SU-DHL-6 (cell line): ENCODE data around the gene ANAPC2.

Experiments used
- H2AFZ ChIP-seq: fragments of 200-600 bp; sonication (generic); 2 replicates; pipeline ENCODE4 v1.6.1; 2014; ENCODE audit warnings: low read depth, mild to moderate bottlenecking, moderate library complexity, mixed read lengths, antibody characterized with exemption, low read length; ENCODE audit not compliant: severe bottlenecking
- H3F3A ChIP-seq: fragments of 200-600 bp; shearing (Covaris generic); 2 replicates; pipeline ENCODE4 v1.6.0; 2016; ENCODE audit warnings: antibody characterized with exemption, mild to moderate bottlenecking; ENCODE audit not compliant: insufficient read depth
- H3K27ac ChIP-seq: fragments of 200-600 bp; sonication (generic); 2 replicates; pipeline ENCODE4 v1.5.1; 2016; ENCODE audit warnings: low read depth, mild to moderate bottlenecking, low read length, moderate library complexity, mixed read lengths
- H3K27me3 ChIP-seq: fragments of 200-600 bp; sonication (generic), shearing (Covaris generic); 2 replicates; pipeline ENCODE4 v1.6.0; 2014; ENCODE audit warnings: mild to moderate bottlenecking, low read length
- H3K36me3 ChIP-seq: fragments of 200-600 bp; sonication (generic); 2 replicates; pipeline ENCODE4 v1.6.1; 2014; ENCODE audit warnings: mild to moderate bottlenecking, low read length, mixed read lengths
- H3K4me2 ChIP-seq: fragments of 300-600, 200-600 bp; shearing (Covaris generic), sonication (generic); 2 replicates; pipeline ENCODE4 v1.6.0; 2014; ENCODE audit warnings: low read length, low read depth, mild to moderate bottlenecking; ENCODE audit not compliant: poor library complexity, severe bottlenecking
- H3K4me3 ChIP-seq: fragments of 200-600 bp; sonication (generic); 2 replicates; pipeline ENCODE4 v1.5.1; 2014; ENCODE audit warnings: antibody characterized with exemption, low read length, mild to moderate bottlenecking, mixed read lengths; ENCODE audit not compliant: insufficient read depth, poor library complexity, severe bottlenecking
- H3K79me2 ChIP-seq: fragments of 200-600 bp; sonication (generic); 2 replicates; pipeline ENCODE4 v1.6.1; 2014; ENCODE audit warnings: mild to moderate bottlenecking, low read length, moderate library complexity; ENCODE audit not compliant: insufficient read depth
- H3K9ac ChIP-seq: fragments of 200-600 bp; sonication (generic); 2 replicates; pipeline ENCODE4 v1.7.0; 2014; ENCODE audit warnings: mild to moderate bottlenecking, low read length
- H3K9me2 ChIP-seq: fragments of 200-600 bp; sonication (generic); replicated peaks from 2 replicates; pipeline ENCODE4 v1.6.1; 2014; ENCODE audit warnings: low read length; ENCODE audit not compliant: insufficient read depth
- H3K9me3 ChIP-seq: fragments of 200-600 bp; sonication (generic); 2 replicates; pipeline ENCODE4 v1.6.1; 2014; ENCODE audit warnings: low read length, mixed read lengths; ENCODE audit not compliant: insufficient read depth
- H4K20me1 ChIP-seq: fragments of 200-600 bp; sonication (generic); 2 replicates; pipeline ENCODE4 v1.6.1; 2014; ENCODE audit warnings: low read depth, mild to moderate bottlenecking, antibody characterized with exemption, low read length, moderate library complexity, mixed read lengths
- CTCF ChIP-seq: fragments of 200-600 bp; sonication (generic); IDR thresholded peaks from one replicate; pipeline ENCODE4 v1.5.1; 2017; ENCODE audit warnings: antibody characterized with exemption, mild to moderate bottlenecking, low read length, moderate library complexity; ENCODE audit not compliant: insufficient read depth, poor library complexity, severe bottlenecking
- EZH2phosphoT487 ChIP-seq: fragments of 200-600 bp; sonication (generic), shearing (Covaris generic); conservative IDR thresholded peaks from 2 replicates; pipeline ENCODE4 v1.6.1; 2018; ENCODE audit warnings: mild to moderate bottlenecking, antibody characterized with exemption, low read length, moderate library complexity, mixed read lengths

The ANAPC2 gene

GRCh38 chr9:137140151-137141012, 48.0 kb downstream of the ANAPC2 start:
- H3K4me2 ChIP-seq, result no peak overlapping the region
- no peaks in the 10 kb centered on the region for H4K20me1 ChIP-seq
- no peaks in the 10 kb centered on the region for H3K27me3 ChIP-seq
- no peaks in the 10 kb centered on the region for H3F3A ChIP-seq
- H2AFZ ChIP-seq, result no peak overlapping the region
- H3K4me3 ChIP-seq, result no peak overlapping the region
- no peaks in the 10 kb centered on the region for H3K36me3 ChIP-seq
- no peaks in the 10 kb centered on the region for H3K79me2 ChIP-seq
- no peaks in the 10 kb centered on the region for H3K9me2 ChIP-seq
- no peaks in the 10 kb centered on the region for H3K9me3 ChIP-seq
- TF ChIP-seq CTCF, result no peak
- no peak for TF ChIP-seq EZH2phosphoT487
- H3K9ac ChIP-seq, result no peak overlapping the region
- H3K27ac ChIP-seq, result no peak overlapping the region

- no peaks in the 10 kb centered on the region for H3K9me2 ChIP-seq
- H3K4me3 ChIP-seq, result no peak overlapping the region
- no peaks in the 10 kb centered on the region for H3K27me3 ChIP-seq
- H3K36me3 ChIP-seq, result no peaks in the 10 kb centered on the region
- H3K27ac ChIP-seq, result no peak overlapping the region
- no peak for TF ChIP-seq EZH2phosphoT487
- TF ChIP-seq CTCF, result no peak
- H3K4me2 ChIP-seq, result no peak overlapping the region
- no peak overlapping the region for H3K9ac ChIP-seq
- no peak overlapping the region for H2AFZ ChIP-seq
- no peaks in the 10 kb centered on the region for H3K9me3 ChIP-seq
- H3K79me2 ChIP-seq, result no peaks in the 10 kb centered on the region
- H4K20me1 ChIP-seq, result no peaks in the 10 kb centered on the region
- no peaks in the 10 kb centered on the region for H3F3A ChIP-seq
Measured at GRCh38 chr9:137139468-137140150, 48.8 kb downstream of the ANAPC2 start.

GRCh38 chr9:137138722-137139467, 49.5 kb downstream of the ANAPC2 start, which contains the start of gene GRIN1:
TSS of gene GRIN1 (plus strand) at chr9:137139154. CDS start at chr9:137139487, 333 bp downstream.
- TF ChIP-seq EZH2phosphoT487, result no peak
- TF ChIP-seq CTCF, result no peak
- Histone ChIP-seq H3K36me3 (no peaks in the 10 kb centered on the region), H3K9me2 (no peaks in the 10 kb centered on the region), H2AFZ (no peak within 1 kb of the TSS), H3K4me2 (no peak within 1 kb of the TSS), H3K79me2 (no peaks in the 10 kb centered on the region), H3K27ac (no peak within 1 kb of the TSS), H3K9ac (no peak within 1 kb of the TSS), H3F3A (no peaks in the 10 kb centered on the region), H3K4me3 (no peak within 1 kb of the TSS), H3K27me3 (no peaks in the 10 kb centered on the region), H4K20me1 (no peaks in the 10 kb centered on the region), H3K9me3 (no peaks in the 10 kb centered on the region)
